ENCODE results near the gene CYTH1. TPM values are rescaled to one million over a fixed set of nuclear protein-coding genes. Genes with fewer than 3 reads are reported as not detected.

CYTH1 gene
- total RNA-seq, 4 donors from 2014 or later, result 6.2 to 56.1 (median 44.3) TPM

DNA sequence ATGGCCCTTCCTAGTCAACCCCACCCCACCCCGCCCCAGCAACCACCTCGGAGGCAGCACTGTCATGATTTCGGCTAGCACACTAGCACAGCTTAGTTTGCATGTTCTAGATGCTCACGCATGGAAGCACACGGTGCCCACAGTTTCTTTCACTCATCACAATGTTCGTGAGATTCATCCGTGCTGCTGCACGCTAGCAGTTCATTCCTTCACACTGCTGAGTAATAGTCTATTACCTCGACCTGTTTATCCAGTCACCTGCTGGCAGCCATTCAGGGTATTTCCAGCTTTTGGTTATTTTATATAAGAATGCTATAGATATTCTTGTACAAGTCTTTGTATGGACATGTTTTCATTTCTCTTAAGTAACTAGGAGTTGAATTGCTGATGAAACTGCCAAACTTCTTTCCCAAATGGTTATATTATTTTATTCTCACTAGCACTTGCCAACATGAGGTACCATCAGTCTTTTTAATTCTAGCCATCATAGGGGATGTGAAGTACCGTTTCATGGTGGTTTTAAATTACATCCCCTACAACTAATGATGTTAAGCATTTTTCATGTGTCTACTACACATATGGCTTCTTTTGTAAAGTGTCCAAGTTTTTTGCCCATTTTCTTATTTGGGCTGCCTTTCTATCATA is 75.7 kb downstream of the CYTH1 start:
- no peaks in the 10 kb centered on the region for H3K36me3 ChIP-seq

GRCh38 chr17:78705071-78705470 is 77.0 kb downstream of the CYTH1 start:
- TF ChIP-seq CTCF (IDR thresholded peaks at IDR 0.05), result no peak
- TF ChIP-seq POLR2A (IDR thresholded peaks at IDR 0.05), result no peak
- Histone ChIP-seq H3K27ac (no peak overlapping the region), H3K27me3 (no peaks in the 10 kb centered on the region), H3K4me1 (no peaks in the 10 kb centered on the region), H3K4me3 (no peak overlapping the region), H3K9me3 (no peaks in the 10 kb centered on the region), H3K36me3 (no peaks in the 10 kb centered on the region)
- intact Hi-C loops (cut with DNase I; ENCODE audit: low total_unique reads), result no loop called here
- no peak for DNase-seq

More for the DNA sequence above, 75.7 kb downstream of the CYTH1 start:
- Histone ChIP-seq H3K9me3 (no peaks in the 10 kb centered on the region), H3K4me1 (no peaks in the 10 kb centered on the region), H3K27me3 (no peaks in the 10 kb centered on the region), H3K27ac (no peak overlapping the region), H3K4me3 (no peak overlapping the region)
- DNase-seq, result no peak
- intact Hi-C loops (cut with DNase I; ENCODE audit: low total_unique reads), result no loop called here
- TF ChIP-seq POLR2A (IDR thresholded peaks at IDR 0.05) (no peak), CTCF (IDR thresholded peaks at IDR 0.05) (no peak)

- no peaks in the 10 kb centered on the region for H3K9me3 ChIP-seq
- H3K4me1 ChIP-seq, result no peaks in the 10 kb centered on the region
- no peaks in the 10 kb centered on the region for H3K27me3 ChIP-seq
- intact Hi-C loops (cut with DNase I; ENCODE audit: low total_unique reads), result no loop called here
- TF ChIP-seq CTCF (IDR thresholded peaks at IDR 0.05), result no peak
- no peak for TF ChIP-seq POLR2A (IDR thresholded peaks at IDR 0.05)
- H3K27ac ChIP-seq, result no peak overlapping the region
- no peaks in the 10 kb centered on the region for H3K36me3 ChIP-seq
- H3K4me3 ChIP-seq, result no peak overlapping the region
- DNase-seq, result no peak
Measured at GRCh38 chr17:78704594-78704993, 77.5 kb downstream of the CYTH1 start.

- intact Hi-C loops (cut with DNase I; ENCODE audit: low total_unique reads), result no loop called here
- no peak overlapping the region for H3K27ac ChIP-seq
- no peak for TF ChIP-seq CTCF (IDR thresholded peaks at IDR 0.05)
- TF ChIP-seq POLR2A (IDR thresholded peaks at IDR 0.05), result no peak
- no peaks in the 10 kb centered on the region for H3K36me3 ChIP-seq
- H3K4me1 ChIP-seq, result no peaks in the 10 kb centered on the region
- H3K4me3 ChIP-seq, result no peak overlapping the region
- H3K9me3 ChIP-seq, result no peaks in the 10 kb centered on the region
- H3K27me3 ChIP-seq, result no peaks in the 10 kb centered on the region
- no peak for DNase-seq
Measured at GRCh38 chr17:78697554-78698343, 84.3 kb downstream of the CYTH1 start.

GRCh38 chr17:78697122-78697521 is 85.0 kb downstream of the CYTH1 start:
- H3K4me3 ChIP-seq, result no peak overlapping the region
- no peaks in the 10 kb centered on the region for H3K27me3 ChIP-seq
- DNase-seq, result no peak
- H3K36me3 ChIP-seq, result no peaks in the 10 kb centered on the region
- H3K27ac ChIP-seq, result no peak overlapping the region
- TF ChIP-seq POLR2A (IDR thresholded peaks at IDR 0.05) (no peak), CTCF (IDR thresholded peaks at IDR 0.05) (no peak)
- H3K4me1 ChIP-seq, result no peaks in the 10 kb centered on the region
- intact Hi-C loops (cut with DNase I; ENCODE audit: low total_unique reads), result no loop called here
- no peaks in the 10 kb centered on the region for H3K9me3 ChIP-seq
